Uterus (tissue), 4 donors: Measurements from ENCODE around the gene DOP1A. TPM values are rescaled to one million over a fixed set of nuclear protein-coding genes. Genes with fewer than 3 reads are reported as not detected.

Experiments
- DNase-seq, 2 donors: peaks; one replicate each; pipeline ENCODE4 v3.0.0-alpha.2; 2019 to 2020
- H3K27ac ChIP-seq, 2 donors: fragments of 200-600 bp; sonication (generic); 1 replicate in 1 of 2; 2 replicates in 1 of 2; pipeline ENCODE4 v1.5.1; 2016 to 2018
- H3K27me3 ChIP-seq, 2 donors: fragments of 200-600 bp; sonication (generic); one replicate each; pipeline ENCODE4 v1.5.1; 2018 to 2019; ENCODE audit warnings: control low read depth in 1 of 2
- H3K36me3 ChIP-seq, 2 donors: fragments of 200-600 bp; sonication (generic); one replicate each; pipeline ENCODE4 v1.5.1; 2019; ENCODE audit warnings: control low read depth in 1 of 2
- H3K4me1 ChIP-seq, 2 donors: fragments of 200-600 bp; sonication (generic); one replicate each; pipeline ENCODE4 v1.5.1; 2018 to 2019; ENCODE audit warnings: control low read depth in 1 of 2
- H3K4me3 ChIP-seq, 2 donors: fragments of 200-600 bp; sonication (generic); 1 replicate in 1 of 2; 2 replicates in 1 of 2; pipeline ENCODE4 v1.5.1; 2018 to 2019; ENCODE audit warnings: mild to moderate bottlenecking in 1 of 2
- H3K9me3 ChIP-seq, 2 donors: fragments of 200-600 bp; sonication (generic); one replicate each; pipeline ENCODE4 v1.5.1; 2019; ENCODE audit warnings: control low read depth in 1 of 2
- CTCF ChIP-seq, 4 experiments: fragments of 200-600 bp in 2 of 4; fragments of 450-650 bp in 2 of 4; sonication (generic) in 2 of 4; IDR thresholded peaks; one replicate each; pipeline ENCODE4 v1.5.1; 2016 to 2019; ENCODE audit warnings: antibody characterized with exemption in 4 of 4, mild to moderate bottlenecking in 2 of 4, moderate library complexity in 1 of 4
- POLR2A ChIP-seq, 2 donors: fragments of 450-650 bp; IDR thresholded peaks; one replicate each; pipeline ENCODE4 v1.6.1; 2016; ENCODE audit warnings: antibody characterized with exemption in 2 of 2, mild to moderate bottlenecking in 1 of 2, moderate library complexity in 1 of 2
- intact Hi-C: fragments of 100-400 bp; cut with DNase I; formaldehyde crosslinking; loops from one replicate; pipeline ENCODE4 v1.15.1; 2023; ENCODE audit warnings: low total_unique reads
- total RNA-seq, 4 donors: library from RNA; depleted of rRNA in 3 of 4; stranded (reverse); fragments of >200 nt in 3 of 4; gene quantifications; one replicate each; pipeline versions ENCODE4 v1.1.0 to v1.2.4, GENCODE V29; 2014 to 2023
- donor health status: DM: yes; HTN: yes; CAD: no.

The DOP1A gene
- total RNA-seq, 4 donors from 2014 or later = 12.9 to 88.8 (median 31.7) TPM

GRCh38 chr6:83069633-83070032 is 2.2 kb downstream of the DOP1A start:
- no peak for TF ChIP-seq CTCF (IDR thresholded peaks at IDR 0.05)
- TF ChIP-seq POLR2A (IDR thresholded peaks at IDR 0.05) = no peak
- H3K27me3 ChIP-seq = no peaks in the 10 kb centered on the region
- no peaks in the 10 kb centered on the region for H3K9me3 ChIP-seq
- no peak for DNase-seq
- no peak overlapping the region for H3K27ac ChIP-seq
- H3K4me3 ChIP-seq = no peak overlapping the region
- intact Hi-C loops = loop anchor here (10.0 kb wide), 1 partner anchor 135 kb away; no protein-coding TSS in a partner anchor
- H3K4me1 ChIP-seq = no peaks in the 10 kb centered on the region
- H3K36me3 ChIP-seq = no peaks in the 10 kb centered on the region

- Histone ChIP-seq H3K27ac (no peak overlapping the region), H3K27me3 (no peaks in the 10 kb centered on the region), H3K4me1 (no peaks in the 10 kb centered on the region), H3K36me3 (no peaks in the 10 kb centered on the region), H3K9me3 (no peaks in the 10 kb centered on the region), H3K4me3 (no peak overlapping the region)
- no peak for DNase-seq
- TF ChIP-seq CTCF (IDR thresholded peaks at IDR 0.05) (no peak), POLR2A (IDR thresholded peaks at IDR 0.05) (no peak)
- intact Hi-C loops = no loop called here
Observed at GRCh38 chr6:83071023-83071422, 3.6 kb downstream of the DOP1A start.

GRCh38 chr6:83071707-83072106 is 4.2 kb downstream of the DOP1A start:
- H3K4me1 ChIP-seq = no peaks in the 10 kb centered on the region
- H3K9me3 ChIP-seq = no peaks in the 10 kb centered on the region
- no peak for DNase-seq
- no peak overlapping the region for H3K4me3 ChIP-seq
- intact Hi-C loops = no loop called here
- H3K36me3 ChIP-seq = no peaks in the 10 kb centered on the region
- H3K27me3 ChIP-seq = no peaks in the 10 kb centered on the region
- H3K27ac ChIP-seq = no peak overlapping the region
- no peak for TF ChIP-seq POLR2A (IDR thresholded peaks at IDR 0.05)
- no peak for TF ChIP-seq CTCF (IDR thresholded peaks at IDR 0.05)

GRCh38 chr6:83072726-83073125 is 5.3 kb downstream of the DOP1A start:
- Histone ChIP-seq H3K27me3 (no peaks in the 10 kb centered on the region), H3K9me3 (no peaks in the 10 kb centered on the region), H3K36me3 (no peaks in the 10 kb centered on the region), H3K4me1 (no peaks in the 10 kb centered on the region), H3K27ac (no peak overlapping the region), H3K4me3 (no peak overlapping the region)
- intact Hi-C loops = no loop called here
- TF ChIP-seq CTCF (IDR thresholded peaks at IDR 0.05) (no peak), POLR2A (IDR thresholded peaks at IDR 0.05) (no peak)
- no peak for DNase-seq

GRCh38 chr6:83073615-83074014 is 6.1 kb downstream of the DOP1A start:
- Histone ChIP-seq H3K4me1 (no peaks in the 10 kb centered on the region), H3K4me3 (no peak overlapping the region), H3K27me3 (no peaks in the 10 kb centered on the region), H3K9me3 (no peaks in the 10 kb centered on the region), H3K27ac (no peak overlapping the region), H3K36me3 (no peaks in the 10 kb centered on the region)
- DNase-seq = no peak
- TF ChIP-seq CTCF (IDR thresholded peaks at IDR 0.05) (no peak), POLR2A (IDR thresholded peaks at IDR 0.05) (no peak)
- intact Hi-C loops = no loop called here
